Thyroid gland (tissue), 4 donors: ENCODE data around the gene CLIP4. TPM values are rescaled to one million over a fixed set of nuclear protein-coding genes. Genes with fewer than 3 reads are reported as not detected.
"Not testable (repeated sequence)": the region's sequence is repeated elsewhere in the genome, so short reads cannot be mapped to it uniquely, and the experiment has no call there.

Source experiments
- DNase-seq, 2 donors: peaks; one replicate each; pipeline ENCODE4 v3.0.0-alpha.2; 2019
- H3K27ac ChIP-seq, 3 donors: fragments of 200-600 bp; sonication (generic); 1 replicate in 2 of 3; 2 replicates in 1 of 3; pipeline ENCODE4 v1.5.1; 2016 to 2019; ENCODE audit warnings: mild to moderate bottlenecking in 1 of 3, moderate library complexity in 1 of 3
- H3K27me3 ChIP-seq: fragments of 200-600 bp; sonication (generic); one replicate; pipeline ENCODE4 v1.5.1; 2019
- H3K36me3 ChIP-seq, 2 donors: fragments of 200-600 bp; sonication (generic); one replicate each; pipeline ENCODE4 v1.5.1; 2016 to 2019
- H3K4me1 ChIP-seq, 2 donors: fragments of 200-600 bp; sonication (generic); one replicate each; pipeline ENCODE4 v1.5.1; 2017 to 2019
- H3K4me3 ChIP-seq, 3 donors: fragments of 200-600 bp; sonication (generic); replicated peaks in 1 of 3; 1 replicate in 2 of 3; 2 replicates in 1 of 3; pipeline ENCODE4 v1.5.1; 2016; ENCODE audit warnings: mild to moderate bottlenecking in 1 of 3
- H3K9me3 ChIP-seq: fragments of 200-600 bp; sonication (generic); one replicate; pipeline ENCODE4 v1.5.1; 2017
- CTCF ChIP-seq, 6 experiments: fragments of 200-600 bp in 3 of 6; fragments of 450-650 bp in 3 of 6; sonication (generic) in 3 of 6; IDR thresholded peaks; one replicate each; pipeline ENCODE4 v1.5.1; 2016 to 2019; ENCODE audit warnings: antibody characterized with exemption in 6 of 6, mild to moderate bottlenecking in 2 of 6, inconsistent platforms in 1 of 6, moderate library complexity in 1 of 6
- POLR2A ChIP-seq, 2 donors: fragments of 450-650 bp; IDR thresholded peaks; one replicate each; pipeline ENCODE4 v1.6.1; 2017; ENCODE audit warnings: antibody characterized with exemption in 2 of 2, mild to moderate bottlenecking in 2 of 2, moderate library complexity in 1 of 2
- WGBS, 2 donors: methylation state at CpG; one replicate each; pipeline ENCODE4 v1.1.5; 2017; 5-methylcytosine and 5-hydroxymethylcytosine counted together
- intact Hi-C: fragments of 100-400 bp; cut with DNase I; formaldehyde crosslinking; loops from one replicate; pipeline ENCODE4 v1.15.1; 2023
- total RNA-seq, 4 donors: library from RNA; depleted of rRNA; stranded (reverse); fragments of >200 nt; gene quantifications; one replicate each; pipeline ENCODE4 v1.2.3, GENCODE V29; 2016

Gene CLIP4
- total RNA-seq, 4 donors from 2014 or later = 148 to 398 (median 222) TPM

- Histone ChIP-seq H3K27ac (no peak overlapping the region), H3K36me3 (no peaks in the 10 kb centered on the region), H3K27me3 (no peaks in the 10 kb centered on the region), H3K9me3 (no peaks in the 10 kb centered on the region), H3K4me3 (no peak overlapping the region), H3K4me1 (no peaks in the 10 kb centered on the region)
- no peak for TF ChIP-seq POLR2A (IDR thresholded peaks at IDR 0.05)
- no peak for TF ChIP-seq CTCF (IDR thresholded peaks at IDR 0.05)
- 91 to 92% methylated on average over 1 of the region's 1 CpG for WGBS, 2 donors
- no peak for DNase-seq
- intact Hi-C loops = no loop called here
Observed at GRCh38 chr2:29100564-29100963, 14.7 kb upstream of the CLIP4 start.

DNA sequence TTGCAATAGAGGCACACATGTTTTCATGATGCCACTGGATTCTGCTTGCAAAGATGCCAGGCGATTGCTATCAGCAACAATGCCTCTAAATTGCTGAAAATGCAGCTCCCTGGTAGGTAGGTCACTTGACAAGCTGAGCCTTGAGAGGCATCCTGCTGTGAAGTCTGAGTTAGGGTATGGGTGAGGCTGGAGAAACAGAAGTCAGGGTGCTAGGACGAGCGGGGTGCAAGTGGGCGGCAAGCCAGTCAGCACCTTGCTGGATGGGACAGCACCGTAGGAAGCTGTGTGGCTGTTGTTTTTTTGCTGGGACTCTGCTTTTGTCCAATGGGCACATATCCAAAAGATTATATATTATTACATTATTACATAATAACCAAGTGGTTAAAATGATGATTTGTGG, 10.5 kb upstream of the CLIP4 start:
- Histone ChIP-seq H3K36me3 (no peaks in the 10 kb centered on the region), H3K27me3 (no peaks in the 10 kb centered on the region), H3K27ac (no peak overlapping the region), H3K4me3 (no peak overlapping the region), H3K9me3 (no peaks in the 10 kb centered on the region), H3K4me1 (no peaks in the 10 kb centered on the region)
- intact Hi-C loops = no loop called here
- 87 to 92% methylated on average over 4 to 5 of the region's 5 CpGs for WGBS, 2 donors
- DNase-seq = no peak
- TF ChIP-seq POLR2A (IDR thresholded peaks at IDR 0.05) (no peak), CTCF (IDR thresholded peaks at IDR 0.05) (no peak)

DNA sequence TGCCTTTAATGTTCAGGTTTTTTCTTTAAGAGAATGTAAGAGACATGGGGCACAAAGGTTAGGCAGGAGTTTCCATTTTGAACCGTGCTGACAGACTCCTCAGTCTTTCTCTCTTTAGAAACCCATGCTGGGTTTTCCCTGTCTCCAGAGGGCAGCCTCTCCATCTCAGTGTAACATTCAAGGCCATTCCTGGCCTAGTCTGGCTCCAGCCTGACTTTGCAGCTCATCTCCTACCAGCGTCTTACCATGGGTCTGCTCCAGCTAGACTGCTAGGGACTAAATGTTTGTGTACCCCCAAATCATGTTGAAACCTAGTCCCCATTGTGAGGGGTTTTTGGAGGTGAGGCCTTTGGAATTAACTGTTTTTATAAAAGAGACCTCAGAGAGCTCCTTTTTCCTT, 9.8 kb upstream of the CLIP4 start:
- no peak overlapping the region for H3K4me3 ChIP-seq
- H3K27ac ChIP-seq = no peak overlapping the region
- intact Hi-C loops = no loop called here
- DNase-seq = no peak
- no peaks in the 10 kb centered on the region for H3K4me1 ChIP-seq
- WGBS, 2 donors = 62 to 65% methylated on average over 2 of the region's 2 CpGs
- TF ChIP-seq CTCF (IDR thresholded peaks at IDR 0.05) = no peak
- no peak for TF ChIP-seq POLR2A (IDR thresholded peaks at IDR 0.05)
- H3K27me3 ChIP-seq = no peaks in the 10 kb centered on the region
- H3K36me3 ChIP-seq = no peaks in the 10 kb centered on the region
- no peaks in the 10 kb centered on the region for H3K9me3 ChIP-seq

- H3K4me3 ChIP-seq = no peak overlapping the region
- no peaks in the 10 kb centered on the region for H3K27me3 ChIP-seq
- WGBS, 2 donors = 86 to 88% methylated on average over 3 of the region's 3 CpGs
- no peaks in the 10 kb centered on the region for H3K36me3 ChIP-seq
- H3K9me3 ChIP-seq = no peaks in the 10 kb centered on the region
- no peak overlapping the region for H3K27ac ChIP-seq
- no peak for TF ChIP-seq POLR2A (IDR thresholded peaks at IDR 0.05)
- no peak for TF ChIP-seq CTCF (IDR thresholded peaks at IDR 0.05)
- DNase-seq = no peak
- peaks cover 0 to 6% of the 10 kb centered on the region in 2 donors for H3K4me1 ChIP-seq
- intact Hi-C loops = no loop called here
Observed at GRCh38 chr2:29106256-29106655, 9.0 kb upstream of the CLIP4 start.

GRCh38 chr2:29106980-29107388, 8.2 kb upstream of the CLIP4 start:
- Histone ChIP-seq H3K27ac (no peak overlapping the region), H3K4me3 (no peak overlapping the region), H3K27me3 (no peaks in the 10 kb centered on the region), H3K9me3 (no peaks in the 10 kb centered on the region), H3K4me1 (peaks cover 0 to 6% of the 10 kb centered on the region in 2 donors), H3K36me3 (no peaks in the 10 kb centered on the region)
- WGBS, 2 donors = 63 to 80% methylated on average over 2 of the region's 2 CpGs
- intact Hi-C loops = no loop called here
- DNase-seq = no peak
- TF ChIP-seq POLR2A (IDR thresholded peaks at IDR 0.05) (no peak), CTCF (IDR thresholded peaks at IDR 0.05) (no peak)

DNA sequence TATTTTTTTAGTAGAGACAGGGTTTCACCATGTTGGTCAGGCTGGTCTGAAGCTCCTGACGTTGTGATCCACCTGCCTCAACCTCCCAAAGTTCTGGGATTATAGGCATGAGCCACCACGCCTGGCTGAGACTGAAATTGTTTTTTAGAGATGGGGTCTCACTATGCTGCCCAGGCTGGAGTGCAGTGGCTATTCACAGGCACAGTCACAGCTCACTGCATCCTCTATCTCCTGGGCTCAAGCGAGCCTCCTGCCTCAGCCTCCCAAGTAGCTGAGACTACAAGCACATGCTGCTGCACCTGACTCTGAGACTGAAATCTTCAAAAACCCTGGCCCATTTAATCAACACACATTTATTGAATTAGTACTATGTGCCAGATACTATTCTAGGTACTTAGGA, 7.7 kb upstream of the CLIP4 start:
- H3K4me1 ChIP-seq, H3K4me3 ChIP-seq, H3K27ac ChIP-seq, DNase-seq, H3K27me3 ChIP-seq, H3K36me3 ChIP-seq, H3K9me3 ChIP-seq, intact Hi-C loops: not testable (repeated sequence)
- 91 to 95% methylated on average over 3 of the region's 3 CpGs for WGBS, 2 donors
